Central memory CD4-positive, alpha-beta T cell (primary cell): ENCODE data around the gene ARVCF.
A peak's percentile ranks its signal among the peaks of the same experiment; 100 is the strongest.

ENCODE experiments used
- DNase-seq: peaks from one replicate; pipeline ENCODE4 v3.0.0; 2022

Gene ARVCF

GRCh38 chr22:20053407-20054033, 36.9 kb upstream of the ARVCF start:
- no peak for DNase-seq

- DNase-seq, result no peak
Measured at GRCh38 chr22:20052309-20053259, 36.0 kb upstream of the ARVCF start.

- DNase-seq, result no peak
Measured at GRCh38 chr22:20051927-20052308, 35.3 kb upstream of the ARVCF start.

- no peak for DNase-seq
Measured at GRCh38 chr22:20046730-20047129, 30.1 kb upstream of the ARVCF start.

GRCh38 chr22:20044495-20045151, 28.0 kb upstream of the ARVCF start:
- no peak for DNase-seq

GRCh38 chr22:20043997-20044342, 27.3 kb upstream of the ARVCF start:
- DNase-seq, result no peak

GRCh38 chr22:20043057-20043996, 26.7 kb upstream of the ARVCF start:
- DNase-seq, result no peak

GRCh38 chr22:20040327-20041200, 23.9 kb upstream of the ARVCF start:
- no peak for DNase-seq

- no peak for DNase-seq
Measured at GRCh38 chr22:20039683-20040325, 23.2 kb upstream of the ARVCF start.

GRCh38 chr22:20038574-20038973, 22.0 kb upstream of the ARVCF start:
- DNase-seq, result no peak

- no peak for DNase-seq
Measured at GRCh38 chr22:20037419-20037818, 20.8 kb upstream of the ARVCF start.

- DNase-seq, result no peak
Measured at GRCh38 chr22:20036535-20037392, 20.1 kb upstream of the ARVCF start.

- DNase-seq, result no peak
Measured at GRCh38 chr22:20036084-20036482, 19.5 kb upstream of the ARVCF start.

- no peak for DNase-seq
Measured at GRCh38 chr22:20035375-20036083, 18.9 kb upstream of the ARVCF start.

- DNase-seq, result no peak
Measured at GRCh38 chr22:20034143-20034542, 17.5 kb upstream of the ARVCF start.

GRCh38 chr22:20033045-20033706, 16.6 kb upstream of the ARVCF start:
- DNase-seq, result no peak

GRCh38 chr22:20032407-20032991, 15.9 kb upstream of the ARVCF start:
- no peak for DNase-seq

- peak; percentile 68 for DNase-seq
Measured at GRCh38 chr22:20031732-20032406, 15.2 kb upstream of the ARVCF start.
